GM18861 (cell line): ENCODE measurements around the gene RNF157.
A peak's percentile ranks its signal among the peaks of the same experiment; 100 is the strongest.
"Not testable (repeated sequence)": the region's sequence is repeated elsewhere in the genome, so short reads cannot be mapped to it uniquely, and the experiment has no call there.

Experiments used
- ATAC-seq: cut with Tn5 transposase; IDR thresholded peaks from one replicate; pipeline ENCODE4 v1.9.1; 2021; ENCODE audit not compliant: unreplicated experiment

Gene RNF157

DNA sequence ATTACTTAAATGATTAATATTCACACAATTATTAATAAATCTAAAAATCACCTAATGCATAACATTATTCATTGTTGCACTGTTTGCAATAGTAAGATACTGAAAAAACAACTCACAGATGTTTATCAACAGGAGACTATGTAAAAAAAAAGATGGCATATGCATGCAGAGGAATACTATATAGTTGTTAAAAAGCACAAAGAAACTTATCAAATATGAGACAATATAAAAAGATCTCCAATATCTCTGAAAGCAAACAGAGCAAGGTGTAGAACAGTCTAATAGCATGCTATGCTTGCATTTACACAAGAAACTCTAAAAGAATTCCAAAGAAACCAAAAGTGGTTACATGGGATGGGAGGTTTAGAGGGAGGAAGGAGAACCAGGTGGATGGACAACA, 3.7 kb downstream of the RNF157 start:
- ATAC-seq: no peak

DNA sequence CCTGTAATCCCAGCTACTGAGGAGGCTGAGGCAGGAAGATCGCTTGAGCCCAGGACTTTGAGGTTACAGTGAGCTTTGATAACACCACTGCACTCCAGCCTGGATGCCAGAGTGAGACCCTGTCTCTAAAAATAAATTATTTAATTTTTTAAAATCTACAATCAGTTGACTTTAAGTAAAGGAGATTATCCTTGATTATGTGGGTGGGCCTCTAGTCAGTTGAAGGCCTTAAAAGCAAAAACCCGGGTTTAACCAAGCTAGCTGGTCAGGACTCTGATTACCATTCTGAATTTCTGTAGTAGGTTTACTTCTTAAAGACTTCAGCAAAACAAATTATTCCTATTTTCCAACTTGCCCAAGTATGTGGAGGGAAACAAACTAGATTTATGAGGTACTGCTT, 4.4 kb downstream of the RNF157 start:
- ATAC-seq: no peak

GRCh38 chr17:76234354-76234679, 6.0 kb downstream of the RNF157 start:
- peak; percentile 40 for ATAC-seq

GRCh38 chr17:76233588-76234353, 6.5 kb downstream of the RNF157 start:
- no peak for ATAC-seq

DNA sequence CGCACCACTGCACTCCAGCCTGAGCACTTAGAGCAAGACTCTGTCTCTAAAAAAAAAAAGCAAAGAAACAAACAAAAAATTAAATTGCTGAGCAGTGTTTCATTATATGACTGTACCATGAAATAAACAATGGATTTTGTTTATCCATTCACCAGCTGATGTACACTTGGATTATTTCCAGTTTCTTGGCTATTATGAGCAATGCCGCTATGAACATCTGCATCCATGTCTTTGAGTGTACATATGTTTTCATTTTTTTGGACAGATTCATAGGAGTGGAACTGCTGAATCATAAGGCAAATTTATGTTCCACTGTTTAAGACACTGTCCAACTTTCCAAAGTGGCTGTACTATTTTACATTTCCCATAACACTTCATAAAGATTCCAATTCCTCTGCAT, 8.0 kb downstream of the RNF157 start:
- ATAC-seq: no peak

GRCh38 chr17:76226749-76227148, 13.5 kb downstream of the RNF157 start:
- ATAC-seq: not testable (repeated sequence)

DNA sequence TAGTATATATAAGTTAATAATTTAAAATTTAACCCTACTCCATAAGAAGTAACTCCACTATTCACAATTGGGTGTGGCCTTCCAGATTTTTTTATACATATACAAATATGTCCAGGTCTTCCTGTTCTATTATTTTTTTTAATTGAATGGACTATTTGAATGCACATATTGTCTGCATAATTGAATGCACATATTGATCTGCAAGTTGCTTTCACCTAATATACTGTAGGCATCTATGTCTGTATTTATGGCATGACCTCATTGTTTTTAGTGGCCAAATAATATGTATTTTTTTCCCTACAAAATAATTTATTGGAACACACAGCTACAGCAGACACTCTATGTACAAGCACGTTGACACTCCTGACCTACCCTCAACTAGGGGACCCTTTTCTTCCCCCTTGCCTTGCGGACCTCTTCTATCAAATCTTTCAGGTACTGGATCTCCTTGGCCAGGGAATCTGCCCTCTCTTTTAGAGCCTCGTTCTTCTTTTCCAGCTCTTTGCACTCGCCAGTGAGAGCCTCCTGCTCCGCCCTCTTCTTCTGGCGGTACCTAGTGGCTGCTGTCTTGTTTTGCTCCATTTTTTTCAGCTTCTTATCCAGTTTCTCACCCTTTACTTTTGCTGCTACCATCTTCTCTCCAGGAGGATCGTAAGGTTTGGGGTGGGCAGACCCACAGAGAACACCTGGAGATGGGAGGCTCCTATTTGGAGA, 14.8 kb downstream of the RNF157 start:
- ATAC-seq: not testable (repeated sequence)

DNA sequence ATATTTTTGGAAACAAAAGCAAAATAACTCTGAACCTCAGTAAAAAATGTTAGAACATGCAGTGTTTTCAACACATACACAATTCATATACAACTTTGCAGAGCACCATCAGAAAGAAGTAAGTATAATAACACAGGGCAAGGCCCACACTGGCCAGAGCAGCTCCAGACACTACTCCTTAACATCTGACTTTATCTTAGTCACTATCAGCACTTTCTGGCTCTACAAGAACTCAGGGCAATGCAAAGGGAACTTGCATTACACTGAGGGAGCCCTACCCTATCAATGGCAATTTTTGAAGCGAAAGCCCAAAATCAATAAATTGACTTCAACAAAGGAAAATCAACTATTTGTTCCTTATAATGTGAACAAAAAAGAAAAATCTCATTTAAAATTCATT, 16.5 kb downstream of the RNF157 start:
- no peak for ATAC-seq

GRCh38 chr17:76219670-76220383, 20.5 kb downstream of the RNF157 start:
- no peak for ATAC-seq

- no peak for ATAC-seq
These were observed 23.2 kb downstream of the RNF157 start for GRCh38 chr17:76217081-76217480.

GRCh38 chr17:76213491-76213890, 26.8 kb downstream of the RNF157 start:
- no peak for ATAC-seq

- no peak for ATAC-seq
These were observed 32.2 kb downstream of the RNF157 start for GRCh38 chr17:76208120-76208519.

- ATAC-seq: no peak
These were observed 32.8 kb downstream of the RNF157 start for GRCh38 chr17:76207275-76208059.

DNA sequence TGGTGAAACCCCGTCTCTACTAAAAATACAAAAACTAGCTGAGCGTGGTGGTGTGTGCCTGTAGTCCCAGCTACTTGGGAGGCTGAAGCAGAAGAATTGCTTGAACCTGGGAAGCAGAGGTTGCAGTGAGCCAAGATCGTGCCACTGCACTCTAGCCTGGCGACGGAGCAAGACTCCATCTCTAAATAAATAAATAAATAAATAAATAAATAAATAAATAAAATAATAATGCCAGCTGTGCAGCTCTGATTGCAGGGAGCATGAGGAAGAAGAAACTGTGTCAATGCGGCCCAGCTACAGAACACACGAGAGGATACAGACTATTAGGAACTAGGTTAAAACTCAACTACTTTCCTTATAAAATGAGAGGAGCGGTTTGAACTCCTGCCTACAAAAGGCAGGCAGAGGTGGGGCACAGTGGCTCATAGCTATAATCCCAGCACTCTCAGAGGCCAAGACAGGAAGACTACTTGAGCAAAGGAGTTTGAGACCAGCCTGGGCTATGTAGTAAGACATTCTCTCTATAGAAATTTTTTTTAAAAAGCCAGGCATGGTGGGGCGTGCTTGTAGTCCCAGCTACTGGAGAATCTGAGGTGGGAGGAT, 34.6 kb downstream of the RNF157 start:
- ATAC-seq: not testable (repeated sequence)

GRCh38 chr17:76204277-76204676, 36.0 kb downstream of the RNF157 start:
- ATAC-seq: no peak

DNA sequence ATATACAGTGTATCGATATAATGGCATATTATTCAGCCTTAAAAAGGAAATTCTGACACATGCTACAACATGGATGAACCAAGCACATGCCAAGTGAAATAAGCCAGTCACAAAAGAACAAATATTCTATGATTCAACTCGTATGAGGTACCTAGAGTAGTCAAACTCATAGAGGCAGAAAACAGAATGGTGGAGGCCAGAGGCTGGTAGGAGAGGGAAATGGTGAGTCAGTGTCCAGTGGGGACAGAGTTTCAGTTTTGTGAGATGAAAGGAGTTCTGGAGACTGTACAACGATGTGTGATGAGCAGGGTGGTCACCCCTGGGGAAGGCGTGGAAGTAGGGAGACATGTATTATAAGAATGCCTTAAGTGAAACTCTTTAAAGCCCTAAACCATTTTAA, 39.9 kb downstream of the RNF157 start:
- ATAC-seq: no peak

- ATAC-seq: no peak
These were observed 40.8 kb downstream of the RNF157 start for GRCh38 chr17:76199469-76199868.

DNA sequence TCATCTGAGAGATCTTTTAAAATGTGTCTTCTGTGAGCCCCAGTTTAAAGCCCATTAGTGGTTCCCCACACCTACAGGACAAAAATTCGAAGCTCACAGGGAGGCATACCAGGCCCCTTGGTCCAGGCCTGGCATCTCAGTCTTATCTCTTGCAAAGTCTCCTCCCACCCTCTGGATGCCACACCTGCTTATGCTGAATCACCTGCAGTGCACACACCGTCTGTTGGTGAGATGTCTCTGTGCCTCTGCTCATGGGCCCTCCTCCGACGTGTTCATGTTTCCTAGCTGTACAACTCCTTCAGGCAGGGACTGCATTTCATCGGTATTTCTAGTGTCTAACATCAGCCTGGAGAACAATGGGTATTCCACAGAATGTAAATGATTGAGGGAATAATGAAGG, 41.6 kb downstream of the RNF157 start:
- ATAC-seq: no peak

DNA sequence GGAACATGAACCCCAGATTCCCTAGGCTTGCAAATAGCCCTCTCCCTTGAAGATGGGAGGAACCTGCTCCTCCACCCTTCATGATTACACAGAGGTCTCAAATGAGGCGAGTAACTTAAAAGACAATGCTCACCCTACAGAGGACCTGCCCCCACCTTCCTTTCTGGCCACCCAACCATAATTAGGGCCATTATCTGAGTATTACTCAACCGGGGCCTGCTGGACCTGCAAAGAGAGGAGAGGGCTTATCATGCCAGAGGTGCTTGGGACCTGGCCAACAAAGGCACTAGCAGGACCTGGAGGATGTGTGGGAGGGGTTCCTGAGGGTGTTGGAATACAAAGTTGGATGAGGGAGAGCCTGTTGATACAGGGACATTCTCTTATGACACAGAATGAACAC, 42.4 kb downstream of the RNF157 start:
- ATAC-seq: no peak

DNA sequence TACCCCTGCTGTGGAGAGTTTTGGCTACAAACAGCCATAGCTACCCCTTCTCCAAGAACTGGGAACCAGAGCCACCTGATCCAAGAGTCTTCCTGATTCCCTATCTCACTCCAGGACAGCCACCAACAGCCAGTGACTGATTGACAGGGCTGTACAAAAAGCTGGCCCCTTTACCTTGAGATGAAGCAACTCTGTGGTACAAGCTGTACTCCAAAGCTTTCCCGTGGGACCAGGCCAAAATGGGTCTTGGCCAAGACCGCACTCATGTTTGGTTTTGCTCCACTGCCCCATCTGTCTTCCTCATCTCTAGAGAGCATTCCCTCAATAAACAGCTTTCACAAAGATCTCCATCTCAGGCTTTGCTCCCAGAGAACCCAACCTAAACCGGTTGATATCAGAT, 43.6 kb downstream of the RNF157 start:
- no peak for ATAC-seq
